SK-N-SH (cell line): ENCODE measurements around the gene NUP160. TPM values are rescaled to one million over a fixed set of nuclear protein-coding genes. Genes with fewer than 3 reads are reported as not detected.

Source experiments
- CTCF ChIA-PET: fragments of 300-600, 350-600 bp; formaldehyde crosslinking; extraction: SDS; loops from one replicate; lab custom pipeline; 2021; lab: Yijun Ruan, JAX
- POLR2A ChIA-PET: fragments of 350-600 bp; sonication (Branson Sonifier 250); formaldehyde crosslinking; extraction: SDS; loops from one replicate; lab custom pipeline; 2020; ENCODE audit warnings: antibody characterized with exemption, inconsistent platforms; lab: Yijun Ruan, JAX
- DNase-seq: peaks from one replicate; pipeline ENCODE4 v3.0.0; 2012
- H2AFZ ChIP-seq: fragments of 200-600 bp; sonication (generic); 2 replicates; pipeline ENCODE4 v1.8.1; 2016; ENCODE audit warnings: antibody characterized with exemption, mild to moderate bottlenecking, low read depth
- H3F3A ChIP-seq: fragments of 200-600 bp; sonication (generic); replicated peaks from 2 replicates; pipeline ENCODE3; 2016; ENCODE audit warnings: antibody characterized with exemption, mild to moderate bottlenecking; ENCODE audit not compliant: insufficient read depth
- H3K27ac ChIP-seq, 2 experiments: fragments of 200-500 bp in 1 of 2; fragments of 200-600 bp in 1 of 2; sonication (Bioruptor generic) in 1 of 2; sonication (generic), shearing (Covaris generic) in 1 of 2; 2 replicates each; pipeline versions ENCODE4 v1.5.1 to v1.6.1; 2014 to 2016; ENCODE audit warnings: low read depth in 2 of 2, inconsistent platforms in 1 of 2, low read length in 1 of 2, mild to moderate bottlenecking in 1 of 2, mixed read lengths in 1 of 2
- H3K27me3 ChIP-seq: fragments of 200-600 bp; sonication (generic), shearing (Covaris generic); 2 replicates; pipeline ENCODE4 v1.6.1; 2016; ENCODE audit warnings: mixed run types; ENCODE audit not compliant: insufficient read depth
- H3K36me3 ChIP-seq, 2 experiments: fragments of 200-500 bp in 1 of 2; fragments of 200-600 bp in 1 of 2; sonication (Bioruptor generic) in 1 of 2; sonication (generic) in 1 of 2; replicated peaks in 1 of 2; 2 replicates each; pipeline versions ENCODE3 to v1.5.1; 2014 to 2016; ENCODE audit warnings: low read length in 1 of 2, mild to moderate bottlenecking in 1 of 2; ENCODE audit not compliant: insufficient read depth in 2 of 2, control insufficient read depth in 1 of 2
- H3K4me1 ChIP-seq, 2 experiments: fragments of 200-500 bp in 1 of 2; fragments of 200-600 bp in 1 of 2; sonication (Bioruptor generic) in 1 of 2; sonication (generic), shearing (Covaris generic) in 1 of 2; 2 replicates each; pipeline versions ENCODE4 v1.5.1 to v1.6.1; 2014 to 2016; ENCODE audit warnings: low read depth in 1 of 2, low read length in 1 of 2, mixed run types in 1 of 2; ENCODE audit not compliant: insufficient read depth in 2 of 2, control insufficient read depth in 1 of 2
- H3K4me2 ChIP-seq: fragments of 200-600 bp; sonication (generic), shearing (Covaris generic); 2 replicates; pipeline ENCODE4 v1.6.1; 2017; ENCODE audit warnings: mixed run types
- H3K4me3 ChIP-seq, 2 experiments: fragments of 200-500 bp in 1 of 2; fragments of 200-600 bp in 1 of 2; sonication (Bioruptor generic) in 1 of 2; sonication (generic), shearing (Covaris generic) in 1 of 2; 2 replicates each; pipeline versions ENCODE4 v1.5.1 to v1.8.1; 2014 to 2016; ENCODE audit warnings: low read depth in 2 of 2, inconsistent platforms in 1 of 2, low read length in 1 of 2, mild to moderate bottlenecking in 1 of 2, mixed read lengths in 1 of 2, moderate library complexity in 1 of 2
- H3K79me2 ChIP-seq: fragments of 200-600 bp; sonication (generic); 2 replicates; pipeline ENCODE4 v1.8.1; 2017; ENCODE audit warnings: mild to moderate bottlenecking; ENCODE audit not compliant: insufficient read depth
- H3K9ac ChIP-seq: fragments of 200-600 bp; sonication (generic); 2 replicates; pipeline ENCODE4 v1.6.1; 2017; ENCODE audit warnings: mixed run types
- H3K9me2 ChIP-seq: fragments of 200-600 bp; sonication (generic); 2 replicates; pipeline ENCODE4 v1.6.1; 2017; ENCODE audit warnings: mixed run types
- H3K9me3 ChIP-seq: fragments of 200-600 bp; sonication (generic); 2 replicates; pipeline ENCODE4 v1.6.1; 2017; ENCODE audit warnings: mixed run types, mild to moderate bottlenecking, moderate library complexity
- H4K20me1 ChIP-seq: fragments of 200-600 bp; sonication (generic); 2 replicates; pipeline ENCODE4 v1.6.1; 2017; ENCODE audit warnings: mild to moderate bottlenecking, mixed run types; ENCODE audit not compliant: insufficient read depth
- EZH2phosphoT487 ChIP-seq: fragments of 200-600 bp; sonication (generic); IDR thresholded peaks from 2 replicates; pipeline ENCODE4 v1.6.1; 2017; ENCODE audit warnings: low read depth, mixed run types, mild to moderate bottlenecking, antibody characterized with exemption, moderate library complexity, borderline replicate concordance
- FOSL2 ChIP-seq: IDR thresholded peaks from 2 replicates; pipeline ENCODE4 v1.4.0; 2012; ENCODE audit warnings: low read depth, mild to moderate bottlenecking, moderate library complexity, borderline replicate concordance
- GATA2 ChIP-seq: sonication (generic); formaldehyde crosslinking; IDR thresholded peaks from 2 replicates; pipeline ENCODE4 v1.5.0; 2020; ENCODE audit warnings: mild to moderate bottlenecking, missing genetic modification reagents
- JUND ChIP-seq: IDR thresholded peaks from 2 replicates; pipeline ENCODE4 v1.4.0; 2012
- MXI1 ChIP-seq: IDR thresholded peaks from 2 replicates; pipeline ENCODE4 v1.6.1; 2012; ENCODE audit warnings: mild to moderate bottlenecking, low read depth, low read length, improper control_type of control experiment
- NFIC ChIP-seq: IDR thresholded peaks from 2 replicates; pipeline ENCODE4 v1.4.0; 2012; ENCODE audit warnings: borderline replicate concordance
- NRF1 ChIP-seq: IDR thresholded peaks from 2 replicates; pipeline ENCODE4 v1.6.1; 2012; ENCODE audit warnings: low read depth, mild to moderate bottlenecking, low read length
- SIN3A ChIP-seq: IDR thresholded peaks from 2 replicates; pipeline ENCODE4 v1.6.1; 2012; ENCODE audit warnings: low read depth, mild to moderate bottlenecking, low read length, moderate library complexity, borderline replicate concordance
- YY1 ChIP-seq: IDR thresholded peaks from 2 replicates; pipeline ENCODE4 v1.4.0; 2012; ENCODE audit warnings: low read depth, mild to moderate bottlenecking
- WGBS: methylation state at CpG from one replicate; pipeline ENCODE4 v1.1.6; 2017; ENCODE audit warnings: low lambda C conversion rate; 5-methylcytosine and 5-hydroxymethylcytosine counted together
- polyA plus RNA-seq, 3 experiments: library from polyadenylated mRNA; depleted of rRNA; stranded (reverse); fragments of >200 nt; gene quantifications; 2 replicates each; pipeline ENCODE4 v1.2.3, GENCODE V29; 2012
- TF ChIP-seq, protein P1 (sequence below): fragments of 200-600 bp; sonication (generic); IDR thresholded peaks from 2 replicates; pipeline ENCODE4 v1.6.1; 2017; ENCODE audit warnings: antibody characterized with exemption, mild to moderate bottlenecking, moderate library complexity
- TF ChIP-seq, protein P2 (sequence below): IDR thresholded peaks from 2 replicates; pipeline ENCODE4 v1.4.0; 2012; ENCODE audit warnings: low read depth
- TF ChIP-seq, protein P3 (sequence below): fragments of 150-350 bp; IDR thresholded peaks from 2 replicates; pipeline ENCODE4 v1.6.1; 2017; ENCODE audit warnings: antibody characterized with exemption, low read length, low read depth, borderline replicate concordance

Gene NUP160
- polyA plus RNA-seq, 1 of the 3 experiments (the other 2 are of a cell fraction), result 19.3 TPM

DNA sequence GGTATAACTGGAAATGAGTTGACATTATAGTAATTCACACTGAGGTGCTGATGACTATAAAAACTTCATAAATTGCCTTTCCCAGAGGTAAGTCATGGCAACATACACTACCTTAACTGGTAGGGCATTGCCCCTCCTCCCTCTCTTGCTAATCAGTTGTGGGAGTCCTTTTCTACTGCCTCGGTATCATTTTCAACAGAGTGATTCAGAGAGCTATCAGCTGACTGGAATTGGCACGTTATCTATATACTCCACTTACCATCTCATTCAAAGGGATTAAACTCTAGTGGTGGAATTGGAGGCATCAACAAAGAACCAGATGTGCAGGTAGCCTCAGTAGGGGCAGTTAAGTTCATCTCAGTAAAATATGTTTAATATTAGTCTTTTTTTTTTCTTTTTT lies 8.0 kb upstream of the NUP160 start (continued):
- TF ChIP-seq, protein P1, sequence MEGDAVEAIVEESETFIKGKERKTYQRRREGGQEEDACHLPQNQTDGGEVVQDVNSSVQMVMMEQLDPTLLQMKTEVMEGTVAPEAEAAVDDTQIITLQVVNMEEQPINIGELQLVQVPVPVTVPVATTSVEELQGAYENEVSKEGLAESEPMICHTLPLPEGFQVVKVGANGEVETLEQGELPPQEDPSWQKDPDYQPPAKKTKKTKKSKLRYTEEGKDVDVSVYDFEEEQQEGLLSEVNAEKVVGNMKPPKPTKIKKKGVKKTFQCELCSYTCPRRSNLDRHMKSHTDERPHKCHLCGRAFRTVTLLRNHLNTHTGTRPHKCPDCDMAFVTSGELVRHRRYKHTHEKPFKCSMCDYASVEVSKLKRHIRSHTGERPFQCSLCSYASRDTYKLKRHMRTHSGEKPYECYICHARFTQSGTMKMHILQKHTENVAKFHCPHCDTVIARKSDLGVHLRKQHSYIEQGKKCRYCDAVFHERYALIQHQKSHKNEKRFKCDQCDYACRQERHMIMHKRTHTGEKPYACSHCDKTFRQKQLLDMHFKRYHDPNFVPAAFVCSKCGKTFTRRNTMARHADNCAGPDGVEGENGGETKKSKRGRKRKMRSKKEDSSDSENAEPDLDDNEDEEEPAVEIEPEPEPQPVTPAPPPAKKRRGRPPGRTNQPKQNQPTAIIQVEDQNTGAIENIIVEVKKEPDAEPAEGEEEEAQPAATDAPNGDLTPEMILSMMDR, result no peak
- TF ChIP-seq MXI1, result no peak

DNA sequence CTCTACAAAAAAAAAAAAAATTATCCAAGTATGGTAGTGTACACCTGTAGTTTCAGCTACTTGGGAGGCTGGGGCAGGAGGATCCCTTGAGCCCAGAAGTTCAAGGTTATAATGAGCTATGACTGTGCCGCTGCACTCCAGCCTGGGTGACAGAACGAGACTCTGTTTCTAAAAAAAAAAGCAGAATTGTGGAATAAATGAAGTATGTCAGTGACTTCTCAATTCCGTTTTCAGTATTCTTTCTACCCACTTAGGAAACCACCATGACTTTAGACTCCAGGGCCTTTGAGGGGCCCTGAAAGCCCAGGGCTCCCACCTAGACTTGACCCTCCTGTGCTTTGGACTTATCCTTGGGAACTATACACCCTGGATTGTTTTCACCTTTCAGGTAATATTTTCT lies 6.5 kb upstream of the NUP160 start:
- Histone ChIP-seq H3K4me3 (no peak overlapping the region), H3K9me2 (no peaks in the 10 kb centered on the region), H3K27ac (no peak overlapping the region), H3K9me3 (no peaks in the 10 kb centered on the region), H3K27me3 (no peaks in the 10 kb centered on the region), H4K20me1 (no peaks in the 10 kb centered on the region), H3K4me1 (peaks cover 0 to 11% of the 10 kb centered on the region in 2 experiments; a peak in 1 of 4 replicates), H3K79me2 (no peaks in the 10 kb centered on the region), H3K4me2 (no peak overlapping the region), H3K9ac (no peak overlapping the region), H3K36me3 (no peaks in the 10 kb centered on the region), H3F3A (peaks cover 6% of the 10 kb centered on the region), H2AFZ (no peak overlapping the region)
- WGBS, result 89% methylated on average over 3 of the region's 3 CpGs
- ChIA-PET POLR2A (no interaction called here), CTCF (interaction anchor here (0.6 to 2.0 kb wide), 4 partner anchors 10 to 336 kb away, joined by 3 to 4 read pairs (median 4); partner anchors contain the start of gene FNBP4)
- TF ChIP-seq YY1, result no peak
- TF ChIP-seq FOSL2, result no peak
- TF ChIP-seq, protein P2, sequence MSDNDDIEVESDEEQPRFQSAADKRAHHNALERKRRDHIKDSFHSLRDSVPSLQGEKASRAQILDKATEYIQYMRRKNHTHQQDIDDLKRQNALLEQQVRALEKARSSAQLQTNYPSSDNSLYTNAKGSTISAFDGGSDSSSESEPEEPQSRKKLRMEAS, result no peak
- TF ChIP-seq NRF1, result no peak
- TF ChIP-seq SIN3A, result no peak
- no peak for TF ChIP-seq JUND
- no peak for TF ChIP-seq NFIC
- TF ChIP-seq, protein P3, sequence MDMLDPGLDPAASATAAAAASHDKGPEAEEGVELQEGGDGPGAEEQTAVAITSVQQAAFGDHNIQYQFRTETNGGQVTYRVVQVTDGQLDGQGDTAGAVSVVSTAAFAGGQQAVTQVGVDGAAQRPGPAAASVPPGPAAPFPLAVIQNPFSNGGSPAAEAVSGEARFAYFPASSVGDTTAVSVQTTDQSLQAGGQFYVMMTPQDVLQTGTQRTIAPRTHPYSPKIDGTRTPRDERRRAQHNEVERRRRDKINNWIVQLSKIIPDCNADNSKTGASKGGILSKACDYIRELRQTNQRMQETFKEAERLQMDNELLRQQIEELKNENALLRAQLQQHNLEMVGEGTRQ, result no peak
- TF ChIP-seq GATA2 (CRISPR knock-in tag), result no peak
- DNase-seq, result no peak

DNA sequence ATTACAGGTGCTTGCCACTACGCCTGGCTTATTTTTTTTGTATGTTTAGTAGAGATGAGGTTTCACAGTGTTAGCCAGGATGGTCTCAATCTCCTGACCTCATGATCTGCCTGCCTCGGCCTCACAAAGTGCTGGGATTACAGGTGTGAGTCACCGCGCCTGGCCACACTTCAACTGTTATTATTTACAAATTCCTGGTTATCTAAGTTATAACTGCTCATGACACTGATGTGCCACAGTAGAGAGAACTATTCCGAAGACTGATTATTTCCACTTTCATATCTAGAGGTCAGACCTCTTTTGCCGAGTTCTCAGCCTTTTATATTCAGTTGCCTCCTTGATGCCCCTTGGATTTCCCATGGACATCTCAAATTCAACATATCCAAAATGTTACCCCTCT lies 3.9 kb upstream of the NUP160 start:
- Histone ChIP-seq H3K4me2 (no peak overlapping the region), H3K27ac (no peak overlapping the region), H3K79me2 (peaks cover 11% of the 10 kb centered on the region), H3K4me3 (no peak overlapping the region), H3K9me3 (no peaks in the 10 kb centered on the region), H3K27me3 (no peaks in the 10 kb centered on the region), H3F3A (peaks cover 6% of the 10 kb centered on the region), H3K9me2 (no peaks in the 10 kb centered on the region), H4K20me1 (no peaks in the 10 kb centered on the region), H2AFZ (no peak overlapping the region), H3K9ac (no peak overlapping the region), H3K36me3 (no peaks in the 10 kb centered on the region), H3K4me1 (peaks cover 3 to 7% of the 10 kb centered on the region in 2 experiments; a peak in 3 of 4 replicates)
- ChIA-PET POLR2A (no interaction called here), CTCF (interaction anchor here (1.0 to 2.2 kb wide), 6 partner anchors 12 to 478 kb away, joined by 3 to 10 read pairs (median 4); no protein-coding TSS in a partner anchor)
- WGBS, result 87% methylated on average over 6 of the region's 6 CpGs
- no peak for DNase-seq
- TF ChIP-seq EZH2phosphoT487, result no peak
- TF ChIP-seq, protein P2, result no peak
